HG03520 (cell line): ENCODE measurements around the gene CERK.
"Not testable (repeated sequence)": the region's sequence is repeated elsewhere in the genome, so short reads cannot be mapped to it uniquely, and the experiment has no call there.

ENCODE experiments used
- ATAC-seq: cut with Tn5 transposase; IDR thresholded peaks from one replicate; pipeline ENCODE4 v1.9.1; 2021; ENCODE audit warnings: mild to moderate bottlenecking, moderate library complexity; ENCODE audit not compliant: unreplicated experiment

The CERK gene

DNA sequence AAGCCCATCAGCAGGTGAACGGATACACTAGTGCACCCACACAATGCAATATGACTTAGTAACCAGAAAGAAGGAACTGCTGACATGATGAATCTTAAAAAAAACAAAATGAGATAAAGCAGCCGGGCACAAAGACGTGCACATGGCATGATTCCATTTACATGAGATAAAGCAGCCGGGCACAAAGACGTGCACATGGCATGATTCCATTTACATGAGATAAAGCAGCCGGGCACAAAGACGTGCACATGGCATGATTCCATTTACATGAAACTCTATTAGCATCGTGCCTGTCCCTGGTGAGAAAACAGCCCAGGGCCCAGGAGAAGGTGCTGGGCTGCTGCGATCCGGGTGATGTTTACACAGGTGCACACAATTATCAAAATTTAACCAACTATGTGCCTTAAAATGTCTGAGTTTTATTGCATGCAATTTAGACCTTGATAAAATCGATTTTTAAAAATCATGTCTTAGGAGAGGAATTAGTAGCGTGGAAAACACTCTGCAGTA is 3.8 kb downstream of the CERK start:
- ATAC-seq = not testable (repeated sequence)

DNA sequence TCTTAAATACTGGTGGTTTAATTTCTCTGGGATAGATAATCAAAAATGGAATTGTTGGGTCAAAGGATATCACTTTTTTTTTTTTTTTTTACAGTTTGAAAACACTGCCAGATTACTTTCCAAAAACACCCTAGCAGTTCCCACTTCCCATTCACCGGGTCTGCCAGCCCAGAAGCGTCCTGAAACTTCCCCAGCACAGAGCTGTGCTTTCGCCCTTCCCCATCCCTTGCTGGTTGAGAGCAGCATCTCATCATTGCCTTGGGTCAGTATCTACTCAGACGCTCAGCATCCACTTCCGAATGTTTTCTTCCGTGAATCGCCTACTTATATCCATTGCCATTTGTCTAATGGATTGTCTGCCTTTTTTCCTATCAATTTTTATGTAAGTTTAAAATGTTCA is 5.5 kb downstream of the CERK start:
- no peak for ATAC-seq

DNA sequence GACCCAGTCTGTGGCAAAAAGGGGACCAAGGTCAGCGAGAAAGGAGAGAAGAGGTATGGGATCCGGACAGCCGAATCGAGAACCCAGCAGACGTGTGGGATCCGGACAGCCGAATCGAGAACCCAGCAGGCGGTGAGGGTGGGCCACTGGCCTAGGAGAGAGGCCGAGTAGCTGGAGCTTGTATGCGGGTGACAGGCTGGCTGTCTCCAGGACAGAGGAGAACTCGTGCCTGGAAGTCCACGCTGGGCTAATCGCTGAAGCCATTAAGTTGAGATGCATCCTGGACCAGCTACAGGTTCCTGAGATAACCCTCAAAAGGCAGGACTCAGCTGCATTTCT is 6.0 kb downstream of the CERK start:
- ATAC-seq = no peak

DNA sequence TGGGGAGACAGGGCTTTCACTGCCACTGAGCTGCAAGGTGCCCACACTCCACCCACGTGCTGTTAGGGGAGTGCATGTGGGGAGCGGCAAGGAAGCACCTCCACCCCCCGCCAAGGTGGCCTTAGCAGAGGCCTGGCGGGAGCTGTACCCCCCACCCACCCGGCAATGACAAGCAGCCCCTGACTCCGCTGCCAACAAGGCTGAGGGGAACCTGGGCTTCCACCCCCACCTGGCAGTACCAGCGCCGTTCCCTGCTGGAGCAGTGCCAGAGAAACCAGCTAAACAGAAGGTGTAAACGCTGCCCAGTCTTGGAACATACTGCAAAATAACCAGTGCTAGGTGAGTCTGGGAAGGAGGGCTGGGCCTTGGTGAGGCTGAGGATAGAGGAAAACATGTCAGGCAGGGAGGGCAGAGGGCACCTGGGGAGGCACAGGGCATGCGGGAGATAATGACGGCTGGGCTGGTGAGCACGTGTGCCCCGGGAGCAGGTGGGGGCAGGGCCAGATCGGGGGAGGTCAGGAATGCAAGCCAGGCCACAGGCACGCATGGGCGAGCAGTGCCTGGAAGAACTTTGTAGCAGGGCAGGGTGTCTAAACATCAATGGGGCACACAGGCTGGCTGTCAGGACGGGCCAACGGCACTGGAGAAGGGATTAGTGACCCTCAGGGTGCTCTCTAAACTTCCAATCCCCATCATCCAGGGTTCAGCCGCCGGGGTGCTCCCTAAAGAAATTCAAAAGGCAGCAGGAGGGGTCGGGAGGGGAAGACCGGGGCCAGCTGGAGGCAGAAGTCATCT is 6.6 kb downstream of the CERK start:
- no peak for ATAC-seq

DNA sequence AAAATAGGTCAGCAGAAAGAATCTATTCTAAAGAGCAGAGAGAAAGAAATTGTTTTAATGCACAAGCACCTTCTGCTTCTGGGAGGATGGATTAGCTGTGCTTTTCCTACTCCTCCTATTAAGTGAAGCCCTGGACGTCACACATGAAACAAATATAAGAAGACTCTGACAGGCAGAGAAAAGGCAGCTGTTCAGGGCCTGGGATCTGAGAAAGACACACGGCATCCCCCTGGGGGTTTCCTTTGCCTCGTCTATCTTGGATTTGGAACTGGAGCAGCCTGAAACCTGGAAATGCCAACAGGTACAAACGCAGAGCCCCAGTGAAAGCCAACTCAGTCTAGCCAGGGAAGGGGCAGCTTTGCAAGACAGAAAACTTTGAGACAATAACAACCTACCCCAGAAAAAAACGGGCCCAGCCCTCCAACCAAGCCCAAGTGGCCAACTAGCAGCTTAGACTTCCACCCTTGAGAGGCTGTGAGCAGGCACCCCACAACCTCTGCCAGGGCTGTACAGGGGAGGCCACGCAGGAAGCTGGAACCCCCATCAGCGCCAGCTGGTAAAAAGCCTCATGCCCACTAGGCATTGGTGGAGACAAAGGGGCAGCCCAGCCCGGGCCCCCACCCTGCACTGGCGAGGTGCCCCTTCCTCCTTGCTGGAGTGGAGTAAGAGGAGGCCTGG is 7.3 kb downstream of the CERK start:
- ATAC-seq = no peak

DNA sequence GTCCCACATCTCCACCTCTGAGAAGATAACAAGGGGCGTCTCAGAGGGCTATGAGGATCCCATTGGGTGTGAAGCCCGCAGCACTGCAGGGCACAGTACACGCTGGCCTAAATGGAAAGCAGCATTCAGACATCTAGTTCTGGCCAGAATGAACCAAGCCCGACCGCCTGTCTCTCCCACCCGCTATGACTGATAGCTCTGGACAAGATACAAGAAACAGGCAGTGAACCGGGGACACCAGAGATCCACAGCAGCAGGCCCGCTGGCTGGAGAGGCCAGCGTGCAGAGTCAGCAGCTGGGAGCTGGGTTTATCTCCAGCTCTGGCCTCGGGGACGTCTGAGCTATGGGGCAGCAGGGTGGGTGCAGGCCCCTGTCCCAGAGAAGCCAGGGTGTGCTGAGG is 9.6 kb downstream of the CERK start:
- no peak for ATAC-seq

DNA sequence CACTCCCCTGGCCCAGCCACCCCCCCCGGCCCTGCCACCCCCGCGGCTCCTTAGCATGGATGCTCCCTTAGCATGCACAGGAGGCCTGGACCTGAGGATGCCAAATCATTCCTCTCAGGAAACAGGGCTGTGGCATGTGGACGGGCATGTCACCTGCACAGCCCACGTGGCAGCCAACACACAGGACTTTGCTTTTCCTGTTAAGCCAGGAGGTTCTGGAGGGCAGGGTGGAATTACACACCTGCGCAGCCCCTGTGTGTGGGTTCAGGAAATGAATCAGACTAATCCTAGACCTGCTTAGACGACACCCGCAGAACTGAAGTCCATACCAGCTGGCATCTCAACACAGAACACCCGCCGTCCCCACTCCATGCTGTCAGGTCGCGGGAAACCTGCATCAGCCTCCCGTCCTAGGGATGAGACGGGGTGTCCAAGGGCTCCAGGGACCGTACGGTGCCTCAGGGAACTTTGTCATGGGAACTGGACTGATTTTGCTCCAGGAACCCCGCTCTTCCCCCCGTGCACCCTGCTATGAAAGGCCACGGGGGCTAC is 10.2 kb downstream of the CERK start:
- ATAC-seq = no peak

DNA sequence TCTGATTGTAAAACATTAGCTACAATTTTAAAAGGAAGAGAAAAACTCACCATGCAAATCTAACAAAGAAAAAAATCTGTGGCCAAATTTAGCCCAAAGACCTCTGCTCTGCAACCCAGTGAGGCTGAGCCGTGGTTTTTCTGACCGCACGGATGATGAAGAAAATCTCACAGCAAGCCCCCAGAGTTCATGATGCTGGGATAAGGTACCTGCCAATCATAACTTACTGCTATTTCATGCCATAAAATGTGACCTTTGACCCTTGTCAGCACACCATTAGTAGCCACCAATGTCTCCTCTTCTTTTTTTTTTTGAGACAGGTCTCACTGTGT is 11.1 kb downstream of the CERK start:
- ATAC-seq = no peak

DNA sequence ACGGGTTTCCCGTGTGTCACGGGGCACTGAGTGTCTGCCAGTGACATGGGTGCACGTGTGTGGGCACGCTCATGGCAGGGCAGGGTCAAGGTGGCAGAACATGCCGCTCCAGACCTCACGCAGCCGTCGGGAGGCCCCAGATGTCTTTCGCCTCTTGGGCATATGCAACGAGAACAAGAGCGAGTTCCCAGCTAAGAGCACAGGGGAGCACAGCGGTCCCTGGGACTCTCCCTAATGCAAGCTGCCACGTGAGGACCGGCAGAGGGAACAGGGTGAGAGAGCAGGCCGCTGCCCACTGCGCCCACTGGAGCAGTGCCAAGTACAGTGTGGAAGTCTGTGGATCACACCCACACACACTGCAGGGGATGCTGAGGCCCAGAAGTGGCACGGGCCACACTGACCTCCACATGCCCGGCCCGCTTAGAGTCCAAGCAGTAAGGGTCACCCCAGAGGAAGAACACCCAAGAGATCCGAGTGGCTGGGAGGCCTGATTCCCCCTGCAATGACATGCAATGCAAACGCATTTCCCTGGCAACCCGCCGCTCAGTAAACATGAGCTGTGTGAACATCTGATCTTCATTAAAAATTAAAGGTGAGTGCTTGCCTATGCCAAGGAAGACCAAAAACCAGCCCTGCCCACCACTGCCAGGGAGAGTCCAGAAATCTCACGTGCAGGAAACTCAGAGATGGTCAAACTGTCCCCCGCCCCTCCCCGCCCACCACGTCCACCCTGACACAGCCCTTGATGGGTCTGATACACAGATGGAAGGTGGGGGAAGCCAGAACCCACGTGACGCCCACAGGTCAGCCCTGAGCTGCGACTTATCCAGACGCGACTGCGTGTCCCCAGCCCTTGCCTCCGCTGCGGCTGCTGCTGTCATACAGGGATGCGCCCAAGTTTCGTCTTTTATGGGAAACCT is 11.7 kb downstream of the CERK start:
- no peak for ATAC-seq

DNA sequence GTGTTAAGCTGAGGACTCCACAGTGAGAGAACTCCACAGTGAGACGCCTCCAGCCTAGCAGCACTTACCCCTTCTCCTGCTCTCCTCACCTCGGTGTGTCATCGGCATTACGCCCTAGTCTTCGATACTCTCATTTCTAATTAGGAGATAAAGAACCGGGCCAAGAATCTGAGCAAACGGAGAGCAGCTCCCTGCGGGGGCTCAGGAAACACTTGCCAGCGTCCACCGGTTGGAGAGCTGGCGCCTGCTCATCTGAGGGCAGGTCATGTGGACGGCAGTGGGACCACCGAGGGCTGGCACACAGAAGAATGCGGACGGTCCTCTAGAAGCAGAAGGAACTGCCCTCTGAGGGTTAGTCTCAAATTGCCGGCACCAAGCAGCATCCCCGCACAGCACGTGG is 13.0 kb downstream of the CERK start:
- ATAC-seq = no peak

DNA sequence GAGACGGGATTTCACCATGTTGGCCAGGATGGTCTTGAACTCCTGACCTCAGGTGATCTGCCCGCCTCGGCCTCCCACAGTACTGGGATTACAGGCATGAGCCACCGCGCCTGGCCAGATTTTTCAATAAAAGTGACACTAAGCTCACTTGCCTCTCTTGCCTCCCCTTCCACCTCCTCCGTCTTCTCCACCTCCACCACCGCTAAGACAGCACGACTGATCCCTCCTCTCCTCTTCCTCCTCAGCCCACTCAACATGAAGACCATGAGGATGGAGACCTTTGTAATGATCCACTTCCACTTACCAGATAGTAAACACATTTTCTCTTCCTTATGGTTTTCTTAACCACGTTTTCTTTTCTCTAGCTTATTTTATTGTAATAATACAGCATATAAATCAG is 14.2 kb downstream of the CERK start:
- ATAC-seq = no peak

DNA sequence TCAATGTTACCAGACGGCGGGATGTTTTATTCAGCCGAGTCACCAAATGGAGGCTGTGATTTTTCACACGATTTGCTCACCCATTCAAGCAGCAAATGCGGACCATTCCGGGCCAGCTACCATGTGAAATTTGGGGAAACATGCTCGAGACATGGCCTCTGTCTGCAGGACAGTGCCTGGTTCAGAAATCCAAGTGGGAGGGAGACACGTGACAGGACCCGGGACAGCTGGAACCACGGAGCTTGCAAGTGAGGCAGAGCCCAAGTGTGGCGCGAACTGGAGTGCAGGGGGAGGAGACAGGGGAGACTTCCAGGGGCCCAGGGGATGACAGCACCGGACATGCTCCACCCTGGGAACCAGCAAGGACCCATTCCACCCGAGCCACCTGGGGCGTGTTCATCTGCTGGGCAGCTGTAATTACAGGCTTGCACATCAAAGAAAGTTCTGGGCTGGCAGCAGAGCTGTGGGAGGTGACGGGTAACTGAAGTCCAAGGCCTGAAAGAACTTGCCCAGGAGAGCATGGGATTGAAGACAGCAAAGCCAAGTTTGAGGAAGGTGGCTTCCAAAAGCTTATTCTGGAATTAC is 16.5 kb downstream of the CERK start:
- ATAC-seq = no peak

DNA sequence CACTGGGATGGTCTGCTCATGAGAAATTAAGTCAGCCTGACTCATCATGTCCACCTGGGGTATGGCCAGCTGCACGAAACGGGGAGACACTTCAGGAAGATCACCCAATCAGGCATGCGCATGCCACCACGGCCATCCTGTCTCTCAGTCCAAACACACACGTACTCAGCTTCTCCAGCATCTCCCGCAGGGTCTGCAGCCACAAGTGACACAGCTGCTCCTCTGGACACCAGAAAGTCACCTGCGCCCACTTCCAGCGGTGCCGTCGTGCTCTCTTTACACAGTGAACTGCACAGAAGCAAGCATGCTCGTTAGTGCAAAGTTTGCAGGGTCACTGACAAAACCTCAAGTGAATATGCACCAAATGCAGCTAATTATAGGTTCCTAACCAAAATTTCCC is 18.1 kb downstream of the CERK start:
- no peak for ATAC-seq

DNA sequence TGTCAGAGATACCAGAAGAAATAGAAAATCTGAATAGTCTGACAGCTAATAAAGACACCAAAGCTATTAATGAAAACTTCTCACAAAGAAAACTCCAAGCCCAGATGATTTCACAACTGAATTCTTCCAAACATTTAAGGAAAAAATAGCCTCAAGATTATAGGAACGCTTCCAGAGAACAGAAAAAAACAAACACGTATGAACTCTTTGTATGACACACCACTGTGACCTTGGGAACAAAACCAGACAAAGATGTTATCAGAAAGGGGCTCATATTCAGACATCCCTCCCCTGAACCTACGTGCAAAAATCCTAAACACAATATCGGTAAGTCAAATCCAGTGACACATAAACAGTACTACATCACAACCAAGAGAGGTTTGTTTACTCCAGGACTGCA is 23.5 kb downstream of the CERK start:
- no peak for ATAC-seq

DNA sequence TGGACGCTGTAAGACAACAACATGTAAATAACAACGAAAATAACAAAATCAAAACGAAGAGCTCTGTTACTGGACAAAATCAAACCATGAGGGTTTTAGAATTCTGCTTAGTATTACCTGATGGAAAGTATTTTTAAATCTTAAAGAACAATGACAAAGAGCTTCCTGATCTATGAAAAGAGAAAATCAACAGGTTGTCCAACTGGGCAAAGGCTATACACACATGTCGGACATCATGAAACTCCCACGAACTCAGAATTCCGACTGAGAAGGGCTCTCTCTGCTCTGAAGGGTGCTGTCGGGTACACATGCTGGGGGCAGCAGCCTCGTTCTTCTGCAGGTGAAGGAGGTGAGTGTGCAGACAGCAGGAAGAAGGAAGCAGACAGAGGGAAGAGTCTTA is 25.8 kb downstream of the CERK start:
- ATAC-seq = no peak

DNA sequence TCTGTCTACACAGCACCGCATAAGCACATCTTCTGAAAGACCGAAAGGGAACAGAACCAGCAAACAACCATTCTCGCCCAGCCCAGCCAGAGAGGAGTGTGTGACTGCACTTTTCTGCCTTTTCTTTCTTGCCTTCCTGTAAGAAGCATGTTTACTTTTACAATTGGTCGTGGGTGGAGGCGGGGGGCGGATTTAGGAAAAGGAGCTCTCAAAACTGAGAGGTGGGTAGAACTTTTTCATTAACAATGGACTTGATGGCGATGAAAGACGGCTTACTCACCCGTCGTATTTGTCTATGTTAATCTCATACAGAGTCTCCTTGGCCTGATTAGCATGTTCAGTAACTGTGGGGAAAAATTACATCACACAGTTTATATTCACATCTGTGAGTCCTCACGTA is 27.2 kb downstream of the CERK start:
- no peak for ATAC-seq

DNA sequence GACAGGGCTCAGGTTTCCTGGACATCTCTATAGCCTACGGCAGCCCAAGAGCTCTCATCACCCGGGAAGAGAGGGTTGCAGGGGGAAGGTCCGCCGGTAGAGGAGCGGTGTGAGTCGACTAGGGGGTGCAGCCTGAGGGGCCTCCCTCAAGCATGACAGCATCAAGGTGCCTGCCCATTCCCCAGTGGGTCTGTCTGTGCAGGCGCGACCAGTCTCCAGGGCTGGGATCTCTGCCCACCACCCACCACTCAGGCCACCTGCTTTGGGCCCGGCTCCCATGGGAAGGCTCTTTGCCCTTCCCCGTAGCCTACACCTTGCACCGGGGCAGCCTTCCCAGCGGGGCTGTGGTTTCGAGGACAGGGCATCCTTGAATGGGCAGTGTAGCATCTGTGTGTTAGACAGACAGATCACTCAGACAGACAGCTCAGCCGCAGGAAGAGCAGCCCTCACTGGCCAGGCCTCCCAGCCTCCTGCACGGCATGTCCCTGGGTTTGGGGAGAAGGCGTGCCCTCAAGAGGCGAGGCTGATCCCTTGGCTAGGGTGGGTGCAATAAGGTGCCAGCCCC is 29.2 kb downstream of the CERK start:
- ATAC-seq = no peak

DNA sequence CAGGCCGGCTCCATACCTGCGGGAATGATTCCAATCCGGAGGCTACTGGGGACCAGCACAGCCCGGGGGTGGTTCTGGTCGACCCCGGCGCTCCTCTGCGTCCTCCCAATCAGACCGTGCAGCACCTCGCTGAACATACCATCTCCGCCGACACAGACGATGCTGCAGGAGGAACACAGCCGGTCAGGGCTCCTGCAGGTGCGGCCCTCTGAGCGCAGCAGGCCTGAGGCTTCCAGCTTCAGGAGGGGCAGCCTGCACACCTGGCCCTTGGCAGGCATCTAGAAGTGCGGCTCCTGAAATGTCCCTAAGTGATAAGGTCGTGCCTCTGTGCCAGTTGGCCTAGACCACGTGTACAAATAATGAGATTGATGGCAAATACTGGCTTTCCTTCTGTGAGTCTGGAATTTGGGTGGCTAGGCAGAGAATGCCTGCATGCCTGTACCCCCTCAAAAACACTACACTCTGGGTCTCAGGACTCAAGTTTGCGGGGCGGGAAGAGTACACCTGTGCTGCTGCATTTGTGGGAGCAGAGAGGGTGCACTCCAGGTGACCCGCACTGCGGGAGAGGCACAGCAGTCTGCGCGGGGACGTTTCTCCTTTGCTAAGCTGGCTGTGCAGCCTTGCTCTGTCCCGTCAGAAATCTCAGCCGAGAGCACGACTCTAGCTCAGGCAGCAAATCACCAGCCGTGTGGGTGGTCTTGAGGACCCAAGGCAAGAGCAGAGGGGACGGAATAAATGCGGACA is 30.1 kb downstream of the CERK start:
- ATAC-seq = no peak

DNA sequence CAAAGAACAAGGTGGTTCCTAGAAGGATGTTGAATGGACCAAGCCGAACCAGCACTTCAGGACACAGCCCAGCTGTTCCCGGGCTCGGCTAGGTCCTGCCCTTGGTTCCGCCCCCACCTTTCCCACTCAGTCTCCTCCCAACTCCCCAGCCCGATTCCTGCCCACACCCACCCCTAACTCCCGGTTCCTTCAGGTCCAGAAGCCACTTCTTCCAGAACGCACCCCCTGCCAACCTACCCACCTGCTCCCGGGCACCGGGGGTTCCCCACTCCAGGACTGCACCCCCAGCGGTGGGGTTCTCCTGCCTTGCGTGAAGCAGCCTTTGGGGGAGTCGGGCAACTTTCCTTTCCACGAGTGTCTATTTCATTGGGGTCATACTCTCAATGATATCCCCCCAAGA is 30.7 kb downstream of the CERK start:
- ATAC-seq = no peak

DNA sequence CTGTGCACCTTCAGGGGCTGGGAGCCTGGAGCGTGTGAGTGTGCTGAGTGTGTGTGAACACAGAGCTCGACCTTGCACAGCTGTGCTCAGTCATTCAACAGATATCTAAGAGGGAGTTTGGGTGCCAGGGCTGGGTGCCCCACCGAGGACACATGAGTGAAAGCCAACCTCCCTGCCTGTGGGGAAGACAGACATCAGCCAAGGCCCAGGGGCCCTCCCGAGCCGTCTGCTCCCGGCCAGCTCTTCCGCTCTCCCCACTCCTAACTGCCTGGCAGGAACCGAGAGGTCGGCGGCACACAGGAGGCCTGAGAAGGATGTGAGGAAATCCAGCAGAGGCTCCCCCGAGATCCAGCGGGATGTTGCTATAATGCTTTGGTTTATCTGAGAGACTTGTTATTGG is 32.0 kb downstream of the CERK start:
- ATAC-seq = no peak
